Ovary (tissue), 9 donors: ENCODE results near the gene TKTL1. TPM values are rescaled to one million over a fixed set of nuclear protein-coding genes. Genes with fewer than 3 reads are reported as not detected.

Experiments used
- DNase-seq, 5 donors: peaks; one replicate each; pipeline ENCODE4 v3.0.0-alpha.2; 2019 to 2020
- H3K27ac ChIP-seq, 2 donors: fragments of 200-600 bp; one replicate each; pipeline versions ENCODE4 v1.5.1 to v1.8.0; 2019 to 2022
- H3K27me3 ChIP-seq: fragments of 200-600 bp; one replicate; pipeline ENCODE4 v1.8.0; 2022
- H3K36me3 ChIP-seq: fragments of 200-600 bp; sonication (generic); one replicate; pipeline ENCODE4 v1.5.1; 2019
- H3K4me1 ChIP-seq: one replicate; pipeline ENCODE4 v1.8.1; 2013; ENCODE audit warnings: mild to moderate bottlenecking, moderate library complexity; ENCODE audit not compliant: insufficient read depth
- H3K4me3 ChIP-seq: fragments of 200-600 bp; sonication (generic); one replicate; pipeline ENCODE4 v1.5.1; 2017
- H3K9me3 ChIP-seq, 2 donors: fragments of 200-600 bp in 1 of 2; sonication (generic) in 1 of 2; one replicate each; pipeline versions ENCODE4 v1.5.1 to v1.8.1; 2013 to 2019; ENCODE audit warnings: mild to moderate bottlenecking in 1 of 2, moderate library complexity in 1 of 2
- EP300 ChIP-seq: sonication (generic); formaldehyde crosslinking; IDR thresholded peaks from one replicate; pipeline ENCODE4 v1.6.1; 2017; ENCODE audit warnings: antibody characterized with exemption
- POLR2A ChIP-seq: fragments of 450-650 bp; IDR thresholded peaks from one replicate; pipeline ENCODE4 v1.6.1; 2017; ENCODE audit warnings: antibody characterized with exemption, mild to moderate bottlenecking, moderate library complexity
- WGBS, 3 donors: extraction: QIAGEN DNeasy Blood & Tissue Kit in 1 of 3; methylation state at CpG; one replicate each; pipeline versions ENCODE4 v1.1.5 to v1.1.7; 2013 to 2017; 5-methylcytosine and 5-hydroxymethylcytosine counted together
- intact Hi-C, 4 donors: fragments of 100-400 bp; cut with DNase I; formaldehyde crosslinking; loops; one replicate each; pipeline versions ENCODE4 v1.11.0 to v1.15.1; 2022 to 2023
- polyA plus RNA-seq, 2 donors: library from polyadenylated mRNA; stranded (reverse); fragments of 200-250 nt in 1 of 2; fragments of 350-450 nt in 1 of 2; fragmentation: Illumina TruSeq in 1 of 2; extraction: RNeasy Lipid Tissue Mini Kit (QIAGEN cat#74804) in 1 of 2; gene quantifications; one replicate each; pipeline ENCODE4 v1.2.3, GENCODE V29; 2013 to 2014
- total RNA-seq, 7 donors: library from RNA; depleted of rRNA in 2 of 7; stranded (reverse); fragments of >200 nt in 2 of 7; fragmentation: NEBNext Ultra II Directional in 3 of 7; extraction: Animal tissue kit (Norgen Biotek cat#: 25700) in 3 of 7; gene quantifications; one replicate each; pipeline versions ENCODE4 v1.1.0 to v1.2.4, GENCODE V29; 2016 to 2023
- TF ChIP-seq, protein P1 (sequence below), 3 donors: fragments of 450-650 bp in 2 of 3; fragments of 200-600 bp in 1 of 3; IDR thresholded peaks; one replicate each; pipeline versions ENCODE4 v1.5.1 to v1.8.0; 2016 to 2022; ENCODE audit warnings: antibody characterized with exemption in 3 of 3, mild to moderate bottlenecking in 1 of 3
- donor health status: DM: no; HTN: no; CAD: no; lungs with moderate emphysema.
- donor health status: DM: no; HTN: no; CAD: no.
- donor health status: Bipolar disorder and iron deficiency.
- donor health status: DM: yes; HTN: yes; CAD: no.
- donor health status: DM: no; HTN: no; CAD: no.
- donor health status: DM: yes; HTN: yes; CAD: no.

Gene TKTL1
- total and polyA plus RNA-seq, 9 donors = 0.12 to 0.91 (median 0.30) TPM; not detected in 3

DNA sequence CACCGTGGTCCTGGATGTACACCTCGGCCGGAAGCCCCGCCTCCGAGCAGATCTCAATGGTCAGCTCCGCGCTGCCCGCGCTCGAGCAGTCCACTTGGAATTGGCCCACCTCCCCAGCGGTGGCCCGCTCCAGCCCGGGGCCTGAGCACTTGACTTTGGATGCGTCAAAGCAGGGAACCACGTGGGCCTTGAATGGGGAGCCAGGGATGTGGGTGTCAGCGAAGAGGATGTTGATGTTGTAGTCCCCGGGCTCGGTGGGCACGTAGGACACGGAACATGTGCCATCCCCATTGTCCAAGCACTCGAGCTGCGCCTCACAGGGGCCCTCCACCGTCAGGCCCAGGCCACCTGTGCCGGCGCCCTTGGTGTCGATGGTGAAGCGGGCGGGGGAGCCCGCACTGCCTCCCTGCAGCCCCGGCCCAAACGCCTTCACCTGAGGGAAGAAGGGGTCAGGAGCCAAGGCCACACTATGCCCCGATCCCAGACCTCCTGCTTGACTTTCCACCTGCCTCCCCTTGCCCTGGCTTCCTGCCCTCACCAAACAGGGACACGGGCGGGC is 64.6 kb downstream of the TKTL1 start:
- no peaks in the 10 kb centered on the region for H3K27me3 ChIP-seq
- no peak overlapping the region for H3K27ac ChIP-seq
- no peaks in the 10 kb centered on the region for H3K9me3 ChIP-seq
- no peak for DNase-seq
- no peaks in the 10 kb centered on the region for H3K4me1 ChIP-seq
- WGBS, 3 donors = 83 to 88% (median 86%) methylated on average over 30 to 34 of the region's 34 CpGs
- H3K36me3 ChIP-seq = no peaks in the 10 kb centered on the region
- intact Hi-C loops = no loop called here
- H3K4me3 ChIP-seq = no peak overlapping the region
- TF ChIP-seq POLR2A = no peak

DNA sequence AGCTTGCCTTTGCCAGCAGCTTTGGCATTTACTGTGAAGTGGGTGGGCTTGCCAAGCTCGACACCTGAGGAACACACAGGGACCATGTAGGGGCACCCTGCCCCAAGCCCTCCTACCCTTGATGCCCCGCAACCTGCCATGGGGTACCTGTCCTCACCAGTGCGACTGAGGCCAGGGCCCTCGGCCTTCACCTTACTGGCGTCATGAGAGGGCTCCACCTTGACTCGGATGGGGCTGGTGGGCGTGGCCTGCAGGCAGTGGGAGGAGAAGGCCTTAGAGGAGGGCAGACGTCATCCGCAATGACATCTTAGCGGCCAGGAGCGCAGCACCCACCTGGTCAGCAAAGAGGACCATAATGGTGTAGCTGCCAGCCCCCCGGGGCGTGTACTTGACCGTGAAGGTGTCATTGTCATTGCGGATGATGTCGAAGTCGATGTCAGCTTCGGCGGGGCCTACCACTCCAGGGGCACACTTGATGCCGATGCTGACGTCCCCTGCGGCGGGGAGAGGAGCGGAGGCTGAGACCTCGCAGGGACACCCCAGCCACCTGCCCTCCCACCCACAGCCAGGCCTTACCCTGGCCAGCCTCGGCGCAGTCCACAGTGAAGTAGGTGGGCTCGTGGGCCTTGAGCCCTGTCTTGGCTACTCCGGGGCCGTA is 66.6 kb downstream of the TKTL1 start:
- H3K4me1 ChIP-seq = peaks cover 1% of the 10 kb centered on the region
- DNase-seq = no peak
- no peaks in the 10 kb centered on the region for H3K27me3 ChIP-seq
- no peak overlapping the region for H3K4me3 ChIP-seq
- TF ChIP-seq POLR2A = no peak
- TF ChIP-seq, protein P1, sequence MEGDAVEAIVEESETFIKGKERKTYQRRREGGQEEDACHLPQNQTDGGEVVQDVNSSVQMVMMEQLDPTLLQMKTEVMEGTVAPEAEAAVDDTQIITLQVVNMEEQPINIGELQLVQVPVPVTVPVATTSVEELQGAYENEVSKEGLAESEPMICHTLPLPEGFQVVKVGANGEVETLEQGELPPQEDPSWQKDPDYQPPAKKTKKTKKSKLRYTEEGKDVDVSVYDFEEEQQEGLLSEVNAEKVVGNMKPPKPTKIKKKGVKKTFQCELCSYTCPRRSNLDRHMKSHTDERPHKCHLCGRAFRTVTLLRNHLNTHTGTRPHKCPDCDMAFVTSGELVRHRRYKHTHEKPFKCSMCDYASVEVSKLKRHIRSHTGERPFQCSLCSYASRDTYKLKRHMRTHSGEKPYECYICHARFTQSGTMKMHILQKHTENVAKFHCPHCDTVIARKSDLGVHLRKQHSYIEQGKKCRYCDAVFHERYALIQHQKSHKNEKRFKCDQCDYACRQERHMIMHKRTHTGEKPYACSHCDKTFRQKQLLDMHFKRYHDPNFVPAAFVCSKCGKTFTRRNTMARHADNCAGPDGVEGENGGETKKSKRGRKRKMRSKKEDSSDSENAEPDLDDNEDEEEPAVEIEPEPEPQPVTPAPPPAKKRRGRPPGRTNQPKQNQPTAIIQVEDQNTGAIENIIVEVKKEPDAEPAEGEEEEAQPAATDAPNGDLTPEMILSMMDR (IDR thresholded peaks at IDR 0.05) = no peak
- TF ChIP-seq EP300 = no peak
- no peaks in the 10 kb centered on the region for H3K9me3 ChIP-seq
- no peaks in the 10 kb centered on the region for H3K36me3 ChIP-seq
- intact Hi-C loops = no loop called here
- no peak overlapping the region for H3K27ac ChIP-seq
- 80 to 84% (median 81%) methylated on average over 29 to 30 of the region's 30 CpGs for whole genome bisulfite sequencing, 3 donors

DNA sequence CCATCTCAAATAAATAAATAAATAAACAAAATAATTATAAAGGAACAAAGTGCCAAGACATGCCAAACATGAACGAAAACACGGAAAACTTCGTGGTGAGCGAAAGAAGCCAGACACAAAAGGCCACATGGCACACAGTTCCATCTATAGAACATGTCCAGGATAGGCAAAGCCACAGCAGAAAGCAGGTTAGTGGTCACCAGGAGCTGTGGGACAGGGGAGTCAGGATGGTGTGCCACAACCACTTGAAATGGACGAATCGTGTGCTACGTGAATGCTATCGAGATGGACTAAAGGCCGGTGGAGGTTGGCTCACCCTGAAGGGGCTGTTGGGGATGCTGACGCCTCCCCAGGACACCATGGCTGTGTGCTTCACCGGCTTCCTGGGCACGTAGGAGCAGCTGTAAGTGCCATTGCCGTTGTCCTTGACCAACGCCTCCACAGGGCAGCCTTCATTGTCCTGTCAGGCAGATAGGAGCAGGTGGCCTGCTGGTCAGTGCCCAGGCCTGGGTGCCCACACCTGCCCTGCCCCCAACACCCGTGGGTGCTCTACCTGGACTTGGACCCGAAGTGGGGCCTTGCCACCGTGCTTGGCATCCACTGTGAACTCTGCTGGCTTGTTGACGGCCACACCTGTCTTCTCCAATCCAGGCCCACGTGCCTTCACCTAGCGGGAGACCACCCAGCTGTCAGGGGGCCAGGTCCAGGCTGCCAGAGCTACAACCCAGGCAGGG is 68.3 kb downstream of the TKTL1 start:
- Histone ChIP-seq H3K27me3 (no peaks in the 10 kb centered on the region), H3K4me3 (no peak overlapping the region), H3K4me1 (peaks cover 8% of the 10 kb centered on the region), H3K9me3 (no peaks in the 10 kb centered on the region), H3K36me3 (no peaks in the 10 kb centered on the region), H3K27ac (no peak overlapping the region)
- no peak for DNase-seq
- WGBS, 3 donors = 69 to 73% (median 72%) methylated on average over 18 to 20 of the region's 20 CpGs
- intact Hi-C loops = no loop called here
- TF ChIP-seq, protein P1 (IDR thresholded peaks at IDR 0.05) = no peak
- TF ChIP-seq POLR2A (no peak), EP300 (no peak)

DNA sequence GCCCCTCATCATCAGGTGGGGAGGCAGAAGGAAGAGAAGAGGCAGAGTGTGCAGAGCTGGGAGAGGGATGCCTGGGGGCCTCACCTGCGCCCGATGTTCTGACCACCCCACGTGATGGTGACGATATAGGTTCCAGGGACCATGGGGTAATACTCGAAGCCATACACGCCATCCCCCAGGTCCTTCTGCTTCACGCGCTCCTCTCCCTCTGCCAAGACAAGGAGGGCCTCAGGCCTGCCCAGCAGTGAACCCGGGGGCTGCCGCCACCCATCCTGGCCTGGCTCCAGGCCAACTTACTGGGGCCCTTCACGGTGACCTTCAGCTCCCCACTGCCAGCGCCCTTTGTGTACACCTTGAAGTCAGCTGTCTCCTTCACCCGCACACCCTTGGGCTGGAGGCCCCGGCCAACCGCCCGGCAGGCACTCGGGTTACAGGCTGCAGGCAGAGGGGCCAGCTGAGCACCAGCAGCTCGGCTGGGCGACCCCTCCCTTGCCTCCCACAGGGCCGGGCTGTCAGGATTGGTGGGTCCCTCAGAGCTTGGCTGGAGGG is 69.5 kb downstream of the TKTL1 start:
- TF ChIP-seq, protein P1 (IDR thresholded peaks at IDR 0.05) = no peak
- TF ChIP-seq EP300 = no peak
- no peak for TF ChIP-seq POLR2A
- Histone ChIP-seq H3K9me3 (no peaks in the 10 kb centered on the region), H3K27ac (no peak overlapping the region), H3K4me3 (no peak overlapping the region), H3K36me3 (no peaks in the 10 kb centered on the region), H3K27me3 (no peaks in the 10 kb centered on the region), H3K4me1 (peaks cover 8% of the 10 kb centered on the region)
- no peak for DNase-seq
- WGBS, 3 donors = 64 to 75% (median 67%) methylated on average over 20 of the region's 20 CpGs
- intact Hi-C loops = no loop called here
